ENCODE results near the gene POLR2F. TPM values are rescaled to one million over a fixed set of nuclear protein-coding genes. Genes with fewer than 3 reads are reported as not detected.

The POLR2F gene
- total RNA-seq, 1 experiment from 2014 or later, result 111 TPM

DNA sequence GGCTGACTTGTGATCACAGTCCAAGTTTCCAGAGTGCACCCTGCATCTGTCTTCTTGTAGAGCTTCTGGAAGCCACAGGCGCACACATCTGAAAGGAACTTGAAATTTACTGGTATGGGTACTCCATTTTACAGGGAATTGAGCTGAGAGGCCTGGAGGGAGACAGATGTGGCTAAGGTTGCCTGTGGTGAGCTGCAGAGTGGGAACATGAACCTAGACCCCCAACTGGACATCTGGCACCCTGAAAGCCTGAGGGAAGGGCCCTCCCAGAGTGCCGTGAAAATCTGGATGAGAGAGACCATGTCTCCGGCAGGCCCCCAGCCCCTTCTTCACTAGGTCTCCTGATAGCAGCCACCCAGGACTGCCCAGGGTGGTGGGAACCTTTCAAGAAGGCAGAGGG lies 53.4 kb downstream of the POLR2F start:
- TF ChIP-seq CTCF (IDR thresholded peaks at IDR 0.05; ENCODE audit: unreplicated experiment), result no peak
- no TSS peak for BruUV-seq (replicated peaks)
- no peak for DNase-seq
- Mint-ChIP-seq H3K27ac (ENCODE audit: unreplicated experiment) (no peak overlapping the region), H3K27me3 (ENCODE audit: unreplicated experiment) (no peaks in the 10 kb centered on the region), H3K36me3 (ENCODE audit: insufficient read depth, unreplicated experiment) (no peaks in the 10 kb centered on the region), H3K4me1 (ENCODE audit: low read depth, unreplicated experiment) (no peaks in the 10 kb centered on the region), H3K4me3 (ENCODE audit: low read depth, unreplicated experiment) (no peak overlapping the region), H3K9me3 (ENCODE audit: low read depth, unreplicated experiment) (no peaks in the 10 kb centered on the region)
- CTCF ChIA-PET, result no interaction called here
- intact Hi-C loops (cut with micrococcal nuclease; ENCODE audit: unreplicated experiment), result no loop called here

GRCh38 chr22:38007330-38007902 lies 53.9 kb downstream of the POLR2F start:
- no peak for DNase-seq
- no peak for TF ChIP-seq CTCF (IDR thresholded peaks at IDR 0.05; ENCODE audit: unreplicated experiment)
- intact Hi-C loops (cut with micrococcal nuclease; ENCODE audit: unreplicated experiment), result no loop called here
- Mint-ChIP-seq H3K27ac (ENCODE audit: unreplicated experiment) (no peak overlapping the region), H3K4me1 (ENCODE audit: low read depth, unreplicated experiment) (no peaks in the 10 kb centered on the region), H3K4me3 (ENCODE audit: low read depth, unreplicated experiment) (no peak overlapping the region), H3K9me3 (ENCODE audit: low read depth, unreplicated experiment) (no peaks in the 10 kb centered on the region), H3K36me3 (ENCODE audit: insufficient read depth, unreplicated experiment) (no peaks in the 10 kb centered on the region), H3K27me3 (ENCODE audit: unreplicated experiment) (no peaks in the 10 kb centered on the region)
- CTCF ChIA-PET, result no interaction called here
- no TSS peak for BruUV-seq (replicated peaks)

DNA sequence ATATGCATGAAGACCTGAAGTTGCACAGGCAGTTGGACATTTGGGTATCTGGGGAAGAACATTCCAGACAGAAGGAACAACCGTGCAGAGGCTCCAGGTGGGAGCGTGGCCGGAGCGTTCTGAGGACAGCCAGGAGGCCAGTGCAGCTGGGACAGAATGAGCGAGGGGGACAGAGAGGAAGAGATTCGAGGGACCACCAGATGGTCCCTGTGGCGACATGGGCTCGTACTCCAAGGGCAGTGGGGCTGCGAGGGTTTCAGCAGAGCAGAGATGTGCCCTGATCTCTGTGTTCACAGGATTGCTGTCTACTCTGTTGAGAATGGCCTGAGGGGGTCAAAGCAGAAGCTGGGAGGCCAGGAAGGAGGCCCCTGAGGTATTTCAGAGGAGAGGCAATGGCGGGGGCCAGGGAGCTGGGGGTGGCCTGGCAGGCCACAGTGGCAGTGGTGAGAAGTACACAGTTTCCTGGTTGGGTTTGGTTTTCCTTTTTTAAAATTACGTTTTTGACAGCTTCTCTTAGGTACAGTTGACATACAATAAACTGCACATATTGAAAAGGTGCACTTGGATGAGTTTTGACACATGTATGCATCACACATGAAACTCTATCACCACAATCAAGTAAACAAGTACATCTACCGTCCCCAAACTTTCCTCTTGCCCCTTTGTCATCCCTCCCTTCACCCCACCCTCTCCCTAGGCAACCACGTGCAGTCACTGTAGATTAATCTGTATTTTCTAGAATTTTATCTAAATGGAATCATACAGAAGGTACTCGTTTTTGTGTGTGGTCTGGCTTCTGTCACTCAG lies 55.7 kb downstream of the POLR2F start:
- Mint-ChIP-seq H3K4me1 (ENCODE audit: low read depth, unreplicated experiment) (no peaks in the 10 kb centered on the region), H3K9me3 (ENCODE audit: low read depth, unreplicated experiment) (no peaks in the 10 kb centered on the region), H3K27me3 (ENCODE audit: unreplicated experiment) (no peaks in the 10 kb centered on the region), H3K27ac (ENCODE audit: unreplicated experiment) (no peak overlapping the region), H3K36me3 (ENCODE audit: insufficient read depth, unreplicated experiment) (no peaks in the 10 kb centered on the region), H3K4me3 (ENCODE audit: low read depth, unreplicated experiment) (no peak overlapping the region)
- TF ChIP-seq CTCF (IDR thresholded peaks at IDR 0.05; ENCODE audit: unreplicated experiment), result no peak
- intact Hi-C loops (cut with micrococcal nuclease; ENCODE audit: unreplicated experiment), result no loop called here
- CTCF ChIA-PET, result no interaction called here
- no TSS peak for BruUV-seq (replicated peaks)
- DNase-seq, result no peak

- H3K27ac Mint-ChIP-seq (ENCODE audit: unreplicated experiment), result no peak overlapping the region
- TF ChIP-seq CTCF (IDR thresholded peaks at IDR 0.05; ENCODE audit: unreplicated experiment), result no peak
- BruUV-seq (replicated peaks), result no TSS peak
- no peaks in the 10 kb centered on the region for H3K9me3 Mint-ChIP-seq (ENCODE audit: low read depth, unreplicated experiment)
- peaks cover 19% of the 10 kb centered on the region for H3K4me1 Mint-ChIP-seq (ENCODE audit: low read depth, unreplicated experiment)
- no peak overlapping the region for H3K4me3 Mint-ChIP-seq (ENCODE audit: low read depth, unreplicated experiment)
- H3K36me3 Mint-ChIP-seq (ENCODE audit: insufficient read depth, unreplicated experiment), result peaks cover 3% of the 10 kb centered on the region
- DNase-seq, result no peak
- CTCF ChIA-PET, result interaction anchor here (0.7 kb wide), 1 partner anchor 133 kb away, joined by 3 read pairs; no protein-coding TSS in a partner anchor
- intact Hi-C loops (cut with micrococcal nuclease; ENCODE audit: unreplicated experiment), result no loop called here
- no peaks in the 10 kb centered on the region for H3K27me3 Mint-ChIP-seq (ENCODE audit: unreplicated experiment)
Measured at GRCh38 chr22:38012604-38013072, 59.1 kb downstream of the POLR2F start.
